ENCODE measurements around the gene TTC21B. TPM values are rescaled to one million over a fixed set of nuclear protein-coding genes. Genes with fewer than 3 reads are reported as not detected.
"Not testable (repeated sequence)": the region's sequence is repeated elsewhere in the genome, so short reads cannot be mapped to it uniquely, and the experiment has no call there.

TTC21B gene
- total and polyA plus RNA-seq, 8 donors, result 17.2 to 45.7 (median 41.7) TPM

GRCh38 chr2:165985120-165985519 lies 31.5 kb upstream of the TTC21B start:
- no peaks in the 10 kb centered on the region for H3K27me3 ChIP-seq
- ATAC-seq (no peak), DNase-seq (no peak)
- H3K4me1 ChIP-seq, result no peaks in the 10 kb centered on the region
- intact Hi-C loops (cut with DNase I), result no loop called here
- no peak for TF ChIP-seq CTCF (IDR thresholded peaks at IDR 0.05)
- no peak overlapping the region for H3K27ac ChIP-seq
- H3K36me3 ChIP-seq, result no peaks in the 10 kb centered on the region
- H3K4me3 ChIP-seq, result no peak overlapping the region
- H3K9me3 ChIP-seq, result no peaks in the 10 kb centered on the region

- H3K36me3 ChIP-seq; ATAC-seq; H3K4me3 ChIP-seq; H3K9me3 ChIP-seq; intact Hi-C loops (cut with DNase I); H3K27me3 ChIP-seq; DNase-seq; H3K27ac ChIP-seq; H3K4me1 ChIP-seq: not testable (repeated sequence)
Observed at GRCh38 chr2:165972161-165972560, 18.6 kb upstream of the TTC21B start.

GRCh38 chr2:165970663-165971062 lies 17.1 kb upstream of the TTC21B start:
- Histone ChIP-seq H3K4me3 (no peak overlapping the region), H3K36me3 (no peaks in the 10 kb centered on the region), H3K9me3 (no peaks in the 10 kb centered on the region), H3K27me3 (no peaks in the 10 kb centered on the region), H3K27ac (no peak overlapping the region), H3K4me1 (no peaks in the 10 kb centered on the region)
- ATAC-seq, result no peak
- DNase-seq, result no peak
- intact Hi-C loops (cut with DNase I), result no loop called here
- no peak for TF ChIP-seq CTCF (IDR thresholded peaks at IDR 0.05)

GRCh38 chr2:165969227-165969626 lies 15.7 kb upstream of the TTC21B start:
- TF ChIP-seq CTCF (IDR thresholded peaks at IDR 0.05), result no peak
- intact Hi-C loops (cut with DNase I), result no loop called here
- Histone ChIP-seq H3K27me3 (no peaks in the 10 kb centered on the region), H3K4me3 (no peak overlapping the region), H3K4me1 (no peaks in the 10 kb centered on the region), H3K9me3 (no peaks in the 10 kb centered on the region), H3K36me3 (no peaks in the 10 kb centered on the region), H3K27ac (no peak overlapping the region)
- DNase-seq (no peak), ATAC-seq (no peak)

GRCh38 chr2:165967746-165968145 lies 14.2 kb upstream of the TTC21B start:
- H3K4me1 ChIP-seq, result no peaks in the 10 kb centered on the region
- H3K27me3 ChIP-seq, result no peaks in the 10 kb centered on the region
- no peaks in the 10 kb centered on the region for H3K36me3 ChIP-seq
- ATAC-seq (no peak), DNase-seq (no peak)
- no peaks in the 10 kb centered on the region for H3K9me3 ChIP-seq
- H3K4me3 ChIP-seq, result no peak overlapping the region
- TF ChIP-seq CTCF (IDR thresholded peaks at IDR 0.05), result no peak
- intact Hi-C loops (cut with DNase I), result no loop called here
- no peak overlapping the region for H3K27ac ChIP-seq

- Histone ChIP-seq H3K27me3 (no peaks in the 10 kb centered on the region), H3K36me3 (no peaks in the 10 kb centered on the region), H3K27ac (no peak overlapping the region), H3K9me3 (no peaks in the 10 kb centered on the region), H3K4me1 (no peaks in the 10 kb centered on the region), H3K4me3 (no peak overlapping the region)
- ATAC-seq, result no peak
- DNase-seq, result no peak
- TF ChIP-seq CTCF (IDR thresholded peaks at IDR 0.05), result no peak
- intact Hi-C loops (cut with DNase I), result no loop called here
Observed at GRCh38 chr2:165961818-165962217, 8.2 kb upstream of the TTC21B start.
